Muscle of leg (tissue), 11 donors: ENCODE measurements around the gene TMEM141. TPM values are rescaled to one million over a fixed set of nuclear protein-coding genes. Genes with fewer than 3 reads are reported as not detected.
"Not testable (repeated sequence)": the region's sequence is repeated elsewhere in the genome, so short reads cannot be mapped to it uniquely, and the experiment has no call there.

Source experiments
- DNase-seq: peaks from one replicate; pipeline ENCODE4 v3.0.0; 2013
- H3K27ac ChIP-seq: one replicate; pipeline ENCODE4 v1.5.1; 2013; ENCODE audit warnings: mild to moderate bottlenecking, low read length, control low read depth
- H3K27me3 ChIP-seq: one replicate; pipeline ENCODE4 v1.6.1; 2013; ENCODE audit warnings: low read length; ENCODE audit not compliant: control insufficient read depth, insufficient read depth
- H3K36me3 ChIP-seq: one replicate; pipeline ENCODE4 v1.6.1; 2013; ENCODE audit warnings: low read length; ENCODE audit not compliant: control insufficient read depth, insufficient read depth
- H3K4me1 ChIP-seq: one replicate; pipeline ENCODE4 v1.6.1; 2013; ENCODE audit warnings: low read length; ENCODE audit not compliant: control insufficient read depth, insufficient read depth
- H3K4me3 ChIP-seq: one replicate; pipeline ENCODE4 v1.5.1; 2013; ENCODE audit warnings: low read length, control low read depth
- H3K9me3 ChIP-seq: replicated peaks from 2 replicates; pipeline ENCODE4 v1.6.1; 2013; ENCODE audit warnings: low read depth, low read length; ENCODE audit not compliant: control insufficient read depth
- WGBS: methylation state at CpG from one replicate; pipeline ENCODE4 v1.1.5; 2013; ENCODE audit warnings: missing lambda C conversion rate; ENCODE audit not compliant: insufficient coverage; 5-methylcytosine and 5-hydroxymethylcytosine counted together
- polyA plus RNA-seq, 8 donors: library from polyadenylated mRNA; unstranded; fragments of 120-200 nt; gene quantifications; one replicate each; pipeline versions ENCODE4 v1.2.1 to v1.2.3, GENCODE V29; 2013; ENCODE audit warnings: inconsistent platforms in 1 of 8, low replicate concordance in 1 of 8; ENCODE audit not compliant: insufficient read length in 8 of 8, insufficient read depth in 1 of 8
- total RNA-seq: library from RNA; stranded (reverse); fragments of 120-200 nt; gene quantifications from one replicate; pipeline ENCODE4 v1.2.4, GENCODE V29; 2013

The TMEM141 gene
- total and polyA plus RNA-seq, 9 donors, result 34.2 to 53.2 (median 44.3) TPM

- no peak overlapping the region for H3K4me3 ChIP-seq
- DNase-seq, result peak; percentile 25
- peaks cover 23% of the 10 kb centered on the region for H3K27me3 ChIP-seq
- H3K4me1 ChIP-seq, result peaks cover 28% of the 10 kb centered on the region
- H3K36me3 ChIP-seq, result peaks cover 4% of the 10 kb centered on the region
- 65% methylated on average over 8 of the region's 17 CpGs for WGBS
- no peak overlapping the region for H3K27ac ChIP-seq
- no peaks in the 10 kb centered on the region for H3K9me3 ChIP-seq
Observed at GRCh38 chr9:136793086-136793946, 2.2 kb downstream of the TMEM141 start.

GRCh38 chr9:136794281-136794999 lies 3.3 kb downstream of the TMEM141 start:
- Histone ChIP-seq H3K27ac (no peak overlapping the region), H3K4me1 (peaks cover 38% of the 10 kb centered on the region), H3K9me3 (no peaks in the 10 kb centered on the region), H3K4me3 (no peak overlapping the region), H3K36me3 (peaks cover 4% of the 10 kb centered on the region), H3K27me3 (peaks cover 35% of the 10 kb centered on the region)
- WGBS, result 77% methylated on average over 5 of the region's 14 CpGs
- no peak for DNase-seq

- Histone ChIP-seq H3K27me3 (peaks cover 40% of the 10 kb centered on the region), H3K27ac (no peak overlapping the region), H3K4me1 (peaks cover 43% of the 10 kb centered on the region), H3K36me3 (peaks cover 4% of the 10 kb centered on the region), H3K9me3 (no peaks in the 10 kb centered on the region), H3K4me3 (no peak overlapping the region)
- DNase-seq, result no peak
- 71% methylated on average over 2 of the region's 6 CpGs for WGBS
Observed at GRCh38 chr9:136795000-136795348, 3.8 kb downstream of the TMEM141 start.

- no peaks in the 10 kb centered on the region for H3K9me3 ChIP-seq
- H3K4me1 ChIP-seq, result peaks cover 50% of the 10 kb centered on the region
- peaks cover 53% of the 10 kb centered on the region for H3K27me3 ChIP-seq
- no peak within 1 kb of the TSS for H3K4me3 ChIP-seq
- WGBS, result 24% methylated on average over 5 of the region's 5 CpGs
- peaks cover 4% of the 10 kb centered on the region for H3K36me3 ChIP-seq
- DNase-seq, result no peak
- no peak within 1 kb of the TSS for H3K27ac ChIP-seq
Observed at GRCh38 chr9:136796238-136796774, 5.2 kb downstream of the TMEM141 start, which contains the start of gene CCDC183. CCDC183 (plus strand) TSS chr9:136796338; CDS start chr9:136796398, 60 bp downstream.

GRCh38 chr9:136796775-136797347 lies 5.7 kb downstream of the TMEM141 start:
- H3K9me3 ChIP-seq, H3K4me3 ChIP-seq, H3K27ac ChIP-seq, DNase-seq, H3K36me3 ChIP-seq: not testable (repeated sequence)
- WGBS, result 0% methylated on average over 1 of the region's 10 CpGs
- Histone ChIP-seq H3K27me3 (peaks cover 58% of the 10 kb centered on the region), H3K4me1 (peaks cover 44% of the 10 kb centered on the region)

- Histone ChIP-seq H3K27ac (no peak overlapping the region), H3K4me3 (no peak overlapping the region), H3K9me3 (no peaks in the 10 kb centered on the region), H3K27me3 (peaks cover 67% of the 10 kb centered on the region), H3K4me1 (peaks cover 37% of the 10 kb centered on the region), H3K36me3 (no peaks in the 10 kb centered on the region)
- WGBS, result 60% methylated on average over 1 of the region's 6 CpGs
- DNase-seq, result no peak
Observed at GRCh38 chr9:136798708-136799078, 7.5 kb downstream of the TMEM141 start.

GRCh38 chr9:136799079-136799853 lies 8.1 kb downstream of the TMEM141 start:
- H3K27me3 ChIP-seq, result peaks cover 67% of the 10 kb centered on the region

GRCh38 chr9:136799854-136800657 lies 8.9 kb downstream of the TMEM141 start:
- no peak for DNase-seq
- Histone ChIP-seq H3K27me3 (peaks cover 67% of the 10 kb centered on the region), H3K4me1 (peaks cover 48% of the 10 kb centered on the region), H3K4me3 (peak overlapping the region; percentile 8), H3K9me3 (no peaks in the 10 kb centered on the region), H3K36me3 (no peaks in the 10 kb centered on the region), H3K27ac (no peak overlapping the region)
- under 1% methylated on average over 48 of the region's 63 CpGs for WGBS

More at GRCh38 chr9:136799079-136799853, 8.1 kb downstream of the TMEM141 start:
- DNase-seq, result no peak
- H3K4me3 ChIP-seq, result no peak overlapping the region
- no peaks in the 10 kb centered on the region for H3K9me3 ChIP-seq
- H3K4me1 ChIP-seq, result peaks cover 40% of the 10 kb centered on the region
- no peak overlapping the region for H3K27ac ChIP-seq
- H3K36me3 ChIP-seq, result no peaks in the 10 kb centered on the region
- WGBS, result 46% methylated on average over 16 of the region's 35 CpGs

- Histone ChIP-seq H3K9me3 (no peaks in the 10 kb centered on the region), H3K36me3 (no peaks in the 10 kb centered on the region), H3K27me3 (peaks cover 51% of the 10 kb centered on the region), H3K4me3 (no peak overlapping the region), H3K4me1 (peaks cover 48% of the 10 kb centered on the region), H3K27ac (no peak overlapping the region)
- DNase-seq, result no peak
- WGBS, result 63% methylated on average over 2 of the region's 6 CpGs
Observed at GRCh38 chr9:136802321-136802720, 11.2 kb downstream of the TMEM141 start.
